ENCODE results near the gene WDR59.

GRCh38 chr16:75032655-75033054 lies 47.7 kb upstream of the WDR59 start:
- TF ChIP-seq, protein P1, sequence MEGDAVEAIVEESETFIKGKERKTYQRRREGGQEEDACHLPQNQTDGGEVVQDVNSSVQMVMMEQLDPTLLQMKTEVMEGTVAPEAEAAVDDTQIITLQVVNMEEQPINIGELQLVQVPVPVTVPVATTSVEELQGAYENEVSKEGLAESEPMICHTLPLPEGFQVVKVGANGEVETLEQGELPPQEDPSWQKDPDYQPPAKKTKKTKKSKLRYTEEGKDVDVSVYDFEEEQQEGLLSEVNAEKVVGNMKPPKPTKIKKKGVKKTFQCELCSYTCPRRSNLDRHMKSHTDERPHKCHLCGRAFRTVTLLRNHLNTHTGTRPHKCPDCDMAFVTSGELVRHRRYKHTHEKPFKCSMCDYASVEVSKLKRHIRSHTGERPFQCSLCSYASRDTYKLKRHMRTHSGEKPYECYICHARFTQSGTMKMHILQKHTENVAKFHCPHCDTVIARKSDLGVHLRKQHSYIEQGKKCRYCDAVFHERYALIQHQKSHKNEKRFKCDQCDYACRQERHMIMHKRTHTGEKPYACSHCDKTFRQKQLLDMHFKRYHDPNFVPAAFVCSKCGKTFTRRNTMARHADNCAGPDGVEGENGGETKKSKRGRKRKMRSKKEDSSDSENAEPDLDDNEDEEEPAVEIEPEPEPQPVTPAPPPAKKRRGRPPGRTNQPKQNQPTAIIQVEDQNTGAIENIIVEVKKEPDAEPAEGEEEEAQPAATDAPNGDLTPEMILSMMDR (IDR thresholded peaks at IDR 0.05; ENCODE audit: low read length), result no peak
- TF ChIP-seq EZH2phosphoT487 (IDR thresholded peaks at IDR 0.05; ENCODE audit: low read length), result no peak
